CD14-positive monocyte (primary cell): ENCODE measurements around the gene MLX. TPM values are rescaled to one million over a fixed set of nuclear protein-coding genes. Genes with fewer than 3 reads are reported as not detected.
"Not testable (repeated sequence)": the region's sequence is repeated elsewhere in the genome, so short reads cannot be mapped to it uniquely, and the experiment has no call there.

Source experiments
- DNase-seq, 3 donors: peaks; one replicate each; pipeline ENCODE4 v3.0.0-alpha.2; 2011 to 2022
- H2AFZ ChIP-seq: 2 replicates; pipeline ENCODE4 v1.6.0; 2012; ENCODE audit warnings: mild to moderate bottlenecking, low read depth, low read length, inconsistent platforms; ENCODE audit not compliant: insufficient read depth, poor library complexity, severe bottlenecking
- H3K27ac ChIP-seq, 2 donors: 1 replicate in 1 of 2; 2 replicates in 1 of 2; pipeline ENCODE4 v1.5.1; 2012 to 2013; ENCODE audit warnings: low read length in 2 of 2, control low read depth in 1 of 2, inconsistent platforms in 1 of 2, low read depth in 1 of 2, mild to moderate bottlenecking in 1 of 2
- H3K27me3 ChIP-seq, 2 donors: one replicate each; pipeline versions ENCODE4 v1.6.0 to v1.6.1; 2011 to 2013; ENCODE audit warnings: low read length in 2 of 2; ENCODE audit not compliant: control insufficient read depth in 2 of 2, insufficient read depth in 2 of 2
- H3K36me3 ChIP-seq, 2 donors: replicated peaks in 1 of 2; 1 replicate in 1 of 2; 2 replicates in 1 of 2; pipeline versions ENCODE4 v1.5.1 to v1.6.1; 2012 to 2013; ENCODE audit warnings: low read length in 2 of 2, control low read depth in 1 of 2, inconsistent platforms in 1 of 2, mild to moderate bottlenecking in 1 of 2; ENCODE audit not compliant: insufficient read depth in 2 of 2, control insufficient read depth in 1 of 2
- H3K4me1 ChIP-seq, 2 donors: 1 replicate in 1 of 2; 2 replicates in 1 of 2; pipeline versions ENCODE4 v1.5.1 to v1.6.1; 2012 to 2013; ENCODE audit warnings: low read length in 2 of 2, control low read depth in 1 of 2, inconsistent platforms in 1 of 2, mild to moderate bottlenecking in 1 of 2, moderate library complexity in 1 of 2; ENCODE audit not compliant: insufficient read depth in 2 of 2, control insufficient read depth in 1 of 2
- H3K4me2 ChIP-seq: replicated peaks from 2 replicates; pipeline ENCODE3; 2012; ENCODE audit warnings: low read length, moderate library complexity, mild to moderate bottlenecking; ENCODE audit not compliant: poor library complexity, severe bottlenecking; ENCODE audit errors: extremely low read depth
- H3K4me3 ChIP-seq, 3 experiments: fragments of 200-600 bp in 1 of 3; sonication (generic) in 1 of 3; replicated peaks in 1 of 3; 1 replicate in 2 of 3; 2 replicates in 1 of 3; pipeline ENCODE4 v1.5.1; 2011 to 2013; ENCODE audit warnings: low read length in 3 of 3, mild to moderate bottlenecking in 3 of 3, control low read depth in 2 of 3, low read depth in 2 of 3, inconsistent platforms in 1 of 3, moderate library complexity in 1 of 3
- H3K79me2 ChIP-seq: 2 replicates; pipeline ENCODE4 v1.6.0; 2012; ENCODE audit warnings: mild to moderate bottlenecking, control low read depth, inconsistent platforms, low read length, moderate library complexity; ENCODE audit not compliant: insufficient read depth
- H3K9ac ChIP-seq: 2 replicates; pipeline ENCODE4 v1.6.0; 2017; ENCODE audit warnings: low read length, mild to moderate bottlenecking; ENCODE audit not compliant: insufficient read depth, poor library complexity, severe bottlenecking
- H3K9me3 ChIP-seq, 2 donors: replicated peaks in 1 of 2; 1 replicate in 1 of 2; 2 replicates in 1 of 2; pipeline versions ENCODE4 v1.5.1 to v1.6.1; 2012 to 2013; ENCODE audit warnings: low read length in 2 of 2, control low read depth in 1 of 2; ENCODE audit not compliant: control insufficient read depth in 1 of 2, insufficient read depth in 1 of 2
- H4K20me1 ChIP-seq: 2 replicates; pipeline ENCODE4 v1.6.0; 2012; ENCODE audit warnings: mild to moderate bottlenecking, low read length, control low read depth, moderate library complexity; ENCODE audit not compliant: insufficient read depth
- H3K27ac Mint-ChIP-seq, 7 donors: one replicate each; pipeline ENCODE4 v1.8.0; 2020; ENCODE audit warnings: mild to moderate bottlenecking in 7 of 7, mixed read lengths in 7 of 7, moderate library complexity in 6 of 7, inconsistent platforms in 2 of 7
- H3K27me3 Mint-ChIP-seq, 3 donors: one replicate each; pipeline ENCODE4 v1.8.0; 2021 to 2022; ENCODE audit warnings: low read depth in 3 of 3, mild to moderate bottlenecking in 3 of 3, mixed read lengths in 3 of 3, moderate library complexity in 3 of 3, inconsistent platforms in 1 of 3
- H3K36me3 Mint-ChIP-seq, 2 donors: one replicate each; pipeline ENCODE4 v1.8.0; 2020; ENCODE audit warnings: mixed read lengths in 2 of 2, inconsistent platforms in 1 of 2, mild to moderate bottlenecking in 1 of 2
- H3K4me1 Mint-ChIP-seq: one replicate; pipeline ENCODE4 v1.8.0; 2020; ENCODE audit warnings: mild to moderate bottlenecking, mixed read lengths
- H3K4me3 Mint-ChIP-seq, 2 donors: one replicate each; pipeline ENCODE4 v1.8.0; 2020; ENCODE audit warnings: mild to moderate bottlenecking in 2 of 2, mixed read lengths in 2 of 2, moderate library complexity in 1 of 2
- H3K9me3 Mint-ChIP-seq, 7 donors: one replicate each; pipeline ENCODE4 v1.8.0; 2020 to 2022; ENCODE audit warnings: mixed read lengths in 7 of 7, mild to moderate bottlenecking in 6 of 7, moderate library complexity in 6 of 7, inconsistent platforms in 2 of 7
- WGBS: methylation state at CpG from one replicate; pipeline ENCODE4 v1.1.5; 2013; ENCODE audit warnings: missing lambda C conversion rate; ENCODE audit not compliant: insufficient coverage; 5-methylcytosine and 5-hydroxymethylcytosine counted together
- intact Hi-C, 2 donors: fragments of 100-400 bp; cut with micrococcal nuclease; formaldehyde crosslinking; loops; one replicate each; pipeline versions ENCODE4 v1.15.0 to v1.15.1; 2023
- polyA plus RNA-seq, 3 donors: library from polyadenylated mRNA; depleted of rRNA in 1 of 3; unstranded in 2 of 3; stranded (reverse) in 1 of 3; fragments of 300-500 nt in 2 of 3; fragments of >200 nt in 1 of 3; fragmentation: Illumina TruSeq in 2 of 3; gene quantifications; 1 replicate in 2 of 3; 2 replicates in 1 of 3; pipeline ENCODE4 v1.2.3, GENCODE V29; 2012 to 2021
- TF ChIP-seq, protein P1 (sequence below): fragments of 200-600 bp; IDR thresholded peaks from one replicate; pipeline ENCODE4 v1.8.0; 2022; ENCODE audit warnings: antibody characterized with exemption, mild to moderate bottlenecking

Gene MLX
- polyA plus RNA-seq, 3 donors, result 61.4 to 106 (median 63.5) TPM

DNA sequence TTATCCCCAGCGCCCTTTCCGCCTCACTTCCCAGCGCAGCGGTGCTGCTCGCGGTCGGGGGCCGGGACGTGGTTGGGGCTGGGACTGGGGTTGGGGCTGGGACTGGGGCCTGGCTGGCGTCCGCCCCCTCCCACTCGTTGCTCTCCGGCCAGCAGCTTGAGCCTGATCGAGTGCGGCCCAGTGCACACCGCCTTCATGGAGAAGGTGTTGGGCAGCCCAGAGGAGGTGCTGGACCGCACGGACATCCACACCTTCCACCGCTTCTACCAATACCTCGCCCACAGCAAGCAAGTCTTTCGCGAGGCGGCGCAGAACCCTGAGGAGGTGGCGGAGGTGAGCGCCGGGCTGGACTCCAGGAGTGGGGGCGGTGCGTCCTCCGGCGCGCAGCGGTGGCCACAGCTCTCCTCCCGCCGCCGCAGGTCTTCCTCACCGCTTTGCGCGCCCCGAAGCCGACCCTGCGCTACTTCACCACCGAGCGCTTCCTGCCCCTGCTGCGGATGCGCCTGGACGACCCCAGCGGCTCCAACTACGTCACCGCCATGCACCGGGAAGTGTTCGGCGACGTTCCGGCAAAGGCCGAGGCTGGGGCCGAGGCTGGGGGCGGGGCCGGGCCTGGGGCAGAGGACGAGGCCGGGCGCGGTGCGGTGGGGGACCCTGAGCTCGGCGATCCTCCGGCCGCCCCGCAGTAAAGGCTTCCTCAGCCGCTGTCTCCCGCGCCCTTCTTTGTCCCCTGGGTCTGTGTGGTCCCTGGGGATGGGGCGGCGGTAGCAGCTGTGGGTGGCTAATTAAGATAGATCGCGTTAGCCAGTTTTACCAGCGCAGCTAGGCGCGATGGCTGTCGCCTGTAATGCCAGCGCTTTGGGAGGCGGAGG is 12.4 kb upstream of the MLX start:
- peak overlapping the region; percentile 99 for H3K4me2 ChIP-seq
- Mint-ChIP-seq H3K27me3 (peaks cover 2 to 6% (median 3%) of the 10 kb centered on the region in 3 donors), H3K4me1 (peaks cover 25% of the 10 kb centered on the region), H3K36me3 (peaks cover 0 to 7% of the 10 kb centered on the region in 2 donors), H3K4me3 (peak overlapping the region; percentile 94 to 97), H3K9me3 (no peaks in the 10 kb centered on the region), H3K27ac (peak overlapping the region; percentile 70 to 94 (median 85))
- H3K4me1 ChIP-seq, result peaks cover 18 to 22% of the 10 kb centered on the region in 2 donors
- peak overlapping the region; percentile 91 for H3K9ac ChIP-seq
- no peaks in the 10 kb centered on the region for H3K36me3 ChIP-seq
- peak overlapping the region; percentile 53 to 83 for H3K27ac ChIP-seq
- under 1% methylated on average over 71 of the region's 82 CpGs for WGBS
- DNase-seq, result peak; percentile 57 to 66 (median 65)
- TF ChIP-seq, protein P1, sequence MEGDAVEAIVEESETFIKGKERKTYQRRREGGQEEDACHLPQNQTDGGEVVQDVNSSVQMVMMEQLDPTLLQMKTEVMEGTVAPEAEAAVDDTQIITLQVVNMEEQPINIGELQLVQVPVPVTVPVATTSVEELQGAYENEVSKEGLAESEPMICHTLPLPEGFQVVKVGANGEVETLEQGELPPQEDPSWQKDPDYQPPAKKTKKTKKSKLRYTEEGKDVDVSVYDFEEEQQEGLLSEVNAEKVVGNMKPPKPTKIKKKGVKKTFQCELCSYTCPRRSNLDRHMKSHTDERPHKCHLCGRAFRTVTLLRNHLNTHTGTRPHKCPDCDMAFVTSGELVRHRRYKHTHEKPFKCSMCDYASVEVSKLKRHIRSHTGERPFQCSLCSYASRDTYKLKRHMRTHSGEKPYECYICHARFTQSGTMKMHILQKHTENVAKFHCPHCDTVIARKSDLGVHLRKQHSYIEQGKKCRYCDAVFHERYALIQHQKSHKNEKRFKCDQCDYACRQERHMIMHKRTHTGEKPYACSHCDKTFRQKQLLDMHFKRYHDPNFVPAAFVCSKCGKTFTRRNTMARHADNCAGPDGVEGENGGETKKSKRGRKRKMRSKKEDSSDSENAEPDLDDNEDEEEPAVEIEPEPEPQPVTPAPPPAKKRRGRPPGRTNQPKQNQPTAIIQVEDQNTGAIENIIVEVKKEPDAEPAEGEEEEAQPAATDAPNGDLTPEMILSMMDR, result no peak
- peak overlapping the region; percentile 99 for H2AFZ ChIP-seq
- intact Hi-C loops, result no loop called here
- peak overlapping the region; percentile 77 to 94 (median 83) for H3K4me3 ChIP-seq
- no peaks in the 10 kb centered on the region for H3K27me3 ChIP-seq
- H3K79me2 ChIP-seq, result peaks cover 11% of the 10 kb centered on the region
- no peaks in the 10 kb centered on the region for H3K9me3 ChIP-seq
- H4K20me1 ChIP-seq, result no peaks in the 10 kb centered on the region

DNA sequence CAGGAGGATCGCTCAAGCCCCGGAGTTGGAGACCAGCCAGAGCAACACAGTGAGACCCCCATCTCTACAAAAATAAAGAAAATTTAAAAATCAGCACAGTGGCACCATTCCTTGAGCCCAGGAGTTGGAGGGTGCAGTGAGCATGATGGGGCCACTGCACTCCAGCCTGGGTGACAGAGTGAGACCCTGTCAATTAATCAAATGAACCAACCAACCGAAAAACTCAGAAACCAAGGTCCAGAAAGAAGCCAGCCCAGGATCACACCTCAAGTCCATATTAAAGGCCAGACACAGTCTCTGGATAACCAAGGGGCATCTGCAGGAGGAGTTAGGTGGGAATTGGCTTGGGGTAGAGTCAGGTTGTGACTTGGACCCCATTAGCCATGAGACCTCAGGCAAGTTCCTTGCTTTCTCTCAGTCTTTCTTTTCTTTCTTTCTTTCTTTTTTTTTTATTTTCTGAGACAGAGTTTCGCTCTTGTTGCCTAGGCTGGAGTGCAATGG is 11.7 kb upstream of the MLX start:
- Histone ChIP-seq H4K20me1 (no peaks in the 10 kb centered on the region), H3K4me2 (peak overlapping the region; percentile 99), H2AFZ (peak overlapping the region; percentile 99), H3K9me3 (no peaks in the 10 kb centered on the region), H3K27me3 (no peaks in the 10 kb centered on the region), H3K36me3 (no peaks in the 10 kb centered on the region), H3K4me1 (peaks cover 18 to 22% of the 10 kb centered on the region in 2 donors), H3K79me2 (peaks cover 11% of the 10 kb centered on the region), H3K4me3 (peak overlapping the region; percentile 77 to 94 (median 83)), H3K9ac (peak overlapping the region; percentile 91), H3K27ac (peak overlapping the region; percentile 53 to 83)
- H3K9me3 Mint-ChIP-seq, result no peaks in the 10 kb centered on the region
- TF ChIP-seq, protein P1, result no peak
- H3K36me3 Mint-ChIP-seq, result peaks cover 0 to 7% of the 10 kb centered on the region in 2 donors
- H3K27me3 Mint-ChIP-seq, result peaks cover under 1 to 7% (median 2%) of the 10 kb centered on the region in 3 donors
- intact Hi-C loops, result no loop called here
- DNase-seq, result no peak
- H3K4me1 Mint-ChIP-seq, result peaks cover 25% of the 10 kb centered on the region
- H3K4me3 Mint-ChIP-seq, result peak overlapping the region; percentile 94 to 97
- H3K27ac Mint-ChIP-seq, result peak overlapping the region in 6 of 7 donors; percentile 81 to 94 (median 88)
- 100% methylated on average over 1 of the region's 4 CpGs for WGBS

DNA sequence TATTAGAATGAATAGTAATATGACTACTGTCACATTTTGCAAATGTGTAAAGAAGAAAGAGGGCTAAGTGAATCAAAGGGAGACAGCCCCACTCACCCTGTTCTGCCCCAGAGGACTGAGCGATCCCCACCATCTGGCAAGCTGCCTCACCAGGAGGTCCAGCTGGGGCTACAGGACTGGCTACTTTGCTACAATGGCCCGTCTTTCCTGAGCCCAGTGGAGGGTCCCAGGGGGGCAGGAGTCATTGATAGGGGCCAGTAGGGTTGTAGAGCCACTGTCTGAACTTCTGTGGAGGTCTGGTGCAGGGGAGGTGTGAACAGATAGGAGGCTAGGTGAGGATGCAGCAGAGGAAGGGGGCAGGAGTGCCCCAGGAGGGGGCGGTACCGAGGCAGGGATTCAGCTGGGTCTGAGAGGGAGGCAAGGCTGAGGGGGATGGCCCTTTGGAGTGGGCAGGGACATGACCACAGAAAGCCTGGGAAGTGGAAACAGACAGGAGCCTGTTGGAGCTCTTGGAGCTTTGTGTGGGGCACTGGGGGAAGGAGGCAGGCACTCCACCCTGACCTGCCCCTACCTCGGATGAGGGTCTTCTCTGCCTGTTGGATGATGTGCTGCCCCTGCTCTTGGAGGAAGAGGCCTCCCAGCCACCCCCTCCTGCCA is 10.8 kb upstream of the MLX start:
- H3K4me3 ChIP-seq, H3K27ac ChIP-seq, H3K36me3 Mint-ChIP-seq, intact Hi-C loops, H3K27me3 ChIP-seq, H3K27me3 Mint-ChIP-seq, H3K4me2 ChIP-seq, H3K9me3 Mint-ChIP-seq, H3K27ac Mint-ChIP-seq, H3K36me3 ChIP-seq, H3K9me3 ChIP-seq, H2AFZ ChIP-seq, H3K4me3 Mint-ChIP-seq, H4K20me1 ChIP-seq, H3K9ac ChIP-seq, DNase-seq: not testable (repeated sequence)
- Histone ChIP-seq H3K4me1 (peaks cover 18 to 22% of the 10 kb centered on the region in 2 donors), H3K79me2 (peaks cover 11% of the 10 kb centered on the region)
- H3K4me1 Mint-ChIP-seq, result peaks cover 25% of the 10 kb centered on the region
- WGBS, result 53% methylated on average over 4 of the region's 5 CpGs
